Tibial artery (tissue), 4 donors: ENCODE measurements around the gene LMNA.

ENCODE experiments used
- DNase-seq, 2 donors: peaks; one replicate each; pipeline ENCODE4 v3.0.0-alpha.2; 2019
- H3K27ac ChIP-seq, 2 donors: fragments of 200-600 bp; sonication (generic) in 1 of 2; 1 replicate in 1 of 2; 2 replicates in 1 of 2; pipeline ENCODE4 v1.5.1; 2018 to 2019; ENCODE audit warnings: mild to moderate bottlenecking in 1 of 2
- H3K27me3 ChIP-seq, 2 donors: fragments of 200-600 bp; sonication (generic) in 1 of 2; one replicate each; pipeline versions ENCODE4 v1.5.1 to v1.6.0; 2016 to 2019
- H3K36me3 ChIP-seq, 3 donors: fragments of 200-600 bp; sonication (generic) in 2 of 3; one replicate each; pipeline ENCODE4 v1.5.1; 2016 to 2019; ENCODE audit warnings: mild to moderate bottlenecking in 2 of 3
- H3K4me1 ChIP-seq, 4 donors: fragments of 200-600 bp; sonication (generic) in 2 of 4; 1 replicate in 3 of 4; 2 replicates in 1 of 4; pipeline ENCODE4 v1.5.1; 2016 to 2019
- H3K4me3 ChIP-seq, 2 donors: fragments of 200-600 bp; sonication (generic) in 1 of 2; 1 replicate in 1 of 2; 2 replicates in 1 of 2; pipeline ENCODE4 v1.5.1; 2018 to 2019; ENCODE audit warnings: mild to moderate bottlenecking in 2 of 2
- H3K9me3 ChIP-seq, 3 donors: fragments of 200-600 bp; sonication (generic) in 1 of 3; one replicate each; pipeline ENCODE4 v1.5.1; 2016 to 2019
- CTCF ChIP-seq, 2 experiments: fragments of 200-600 bp in 1 of 2; fragments of 450-650 bp in 1 of 2; IDR thresholded peaks; one replicate each; pipeline ENCODE4 v1.5.1; 2017 to 2019; ENCODE audit warnings: antibody characterized with exemption in 2 of 2, mild to moderate bottlenecking in 1 of 2, moderate library complexity in 1 of 2
- intact Hi-C: fragments of 100-400 bp; cut with DNase I; formaldehyde crosslinking; loops from one replicate; pipeline ENCODE4 v1.15.0; 2023; ENCODE audit warnings: low total_unique reads

LMNA gene

GRCh38 chr1:156140879-156141707 is 26.6 kb downstream of the LMNA start:
- Histone ChIP-seq H3K27ac (peak overlapping the region; percentile 93 to 99), H3K36me3 (peaks cover 31 to 45% (median 43%) of the 10 kb centered on the region in 3 donors), H3K27me3 (no peaks in the 10 kb centered on the region), H3K4me3 (no peak overlapping the region), H3K9me3 (no peaks in the 10 kb centered on the region), H3K4me1 (peaks cover 0 to 74% (median 40%) of the 10 kb centered on the region in 4 donors)
- DNase-seq, result peak; percentile 64 to 89
- peak; percentile 47 to 56 for TF ChIP-seq CTCF (IDR thresholded peaks at IDR 0.05)
- intact Hi-C loops, result no loop called here

GRCh38 chr1:156143765-156144489 is 29.4 kb downstream of the LMNA start:
- Histone ChIP-seq H3K36me3 (peaks cover 3 to 17% (median 15%) of the 10 kb centered on the region in 3 donors), H3K4me1 (peaks cover 0 to 78% (median 43%) of the 10 kb centered on the region in 4 donors)
- no peak for TF ChIP-seq CTCF (IDR thresholded peaks at IDR 0.05)

GRCh38 chr1:156144742-156145141 is 30.2 kb downstream of the LMNA start:
- TF ChIP-seq CTCF (IDR thresholded peaks at IDR 0.05), result no peak
- DNase-seq, result no peak
- peaks cover 0 to 9% (median 6%) of the 10 kb centered on the region in 3 donors for H3K36me3 ChIP-seq
- peaks cover 0 to 5% of the 10 kb centered on the region in 2 donors for H3K27me3 ChIP-seq
- peak overlapping the region in 1 of 2 donors; percentile 30 for H3K27ac ChIP-seq
- intact Hi-C loops, result loop anchor here (5.0 kb wide), 2 partner anchors 68 to 83 kb away; partner anchors contain the start of gene PMF1
- peaks cover 0 to 70% (median 39%) of the 10 kb centered on the region in 4 donors for H3K4me1 ChIP-seq
- H3K9me3 ChIP-seq, result no peaks in the 10 kb centered on the region
- no peak overlapping the region for H3K4me3 ChIP-seq

More at GRCh38 chr1:156143765-156144489, 29.4 kb downstream of the LMNA start:
- Histone ChIP-seq H3K4me3 (no peak overlapping the region), H3K27ac (peak overlapping the region; percentile 29 to 30), H3K9me3 (no peaks in the 10 kb centered on the region), H3K27me3 (no peaks in the 10 kb centered on the region)
- intact Hi-C loops, result no loop called here
- DNase-seq, result no peak

- no peak overlapping the region for H3K4me3 ChIP-seq
- intact Hi-C loops, result loop anchor here (5.0 kb wide), 2 partner anchors 67 to 82 kb away; partner anchors contain the start of gene PMF1
- TF ChIP-seq CTCF (IDR thresholded peaks at IDR 0.05), result no peak
- no peaks in the 10 kb centered on the region for H3K9me3 ChIP-seq
- H3K27me3 ChIP-seq, result peaks cover 0 to 9% of the 10 kb centered on the region in 2 donors
- DNase-seq, result no peak
- no peak overlapping the region for H3K27ac ChIP-seq
- H3K4me1 ChIP-seq, result peaks cover 0 to 69% (median 30%) of the 10 kb centered on the region in 4 donors
- H3K36me3 ChIP-seq, result peaks cover 0 to under 1% (median 0%) of the 10 kb centered on the region in 3 donors
Measured at GRCh38 chr1:156145650-156146019, 31.1 kb downstream of the LMNA start.

GRCh38 chr1:156146020-156146768 is 31.7 kb downstream of the LMNA start:
- Histone ChIP-seq H3K4me3 (no peak overlapping the region), H3K4me1 (peaks cover 0 to 69% (median 27%) of the 10 kb centered on the region in 4 donors), H3K27ac (peak overlapping the region; percentile 31 to 33), H3K27me3 (peaks cover 0 to 9% of the 10 kb centered on the region in 2 donors), H3K36me3 (no peaks in the 10 kb centered on the region), H3K9me3 (no peaks in the 10 kb centered on the region)
- DNase-seq, result peak; percentile 76 to 85
- TF ChIP-seq CTCF (IDR thresholded peaks at IDR 0.05), result peak; percentile 61 to 70
- intact Hi-C loops, result loop anchor here (5.0 kb wide), 2 partner anchors 66 to 81 kb away; partner anchors contain the start of gene PMF1
